GM23338 (cell line): Measurements from ENCODE around the gene DAGLB. TPM values are rescaled to one million over a fixed set of nuclear protein-coding genes. Genes with fewer than 3 reads are reported as not detected.
A peak's percentile ranks its signal among the peaks of the same experiment; 100 is the strongest.

Experiments used
- ATAC-seq: fragments of 200-7000 bp; cut with Tn5 transposase; 3 replicates; pipeline ENCODE4 v1.9.1; 2020
- DNase-seq: peaks from one replicate; pipeline ENCODE4 v3.0.0-alpha.2; 2015; ENCODE audit warnings: low spot score
- H2AFZ ChIP-seq: fragments of 200-600 bp; sonication (generic); 2 replicates; pipeline ENCODE4 v1.8.0; 2016; ENCODE audit warnings: antibody characterized with exemption, mild to moderate bottlenecking, moderate library complexity
- H3F3A ChIP-seq: fragments of 200-600 bp; sonication (generic); replicated peaks from 2 replicates; pipeline ENCODE4 v1.8.0; 2017; ENCODE audit warnings: antibody characterized with exemption, mixed run types, low read depth
- H3K27ac ChIP-seq: fragments of 200-600 bp; sonication (generic); 2 replicates; pipeline ENCODE4 v1.6.1; 2016; ENCODE audit warnings: low read depth
- H3K27me3 ChIP-seq: fragments of 200-600 bp; sonication (generic); 2 replicates; pipeline ENCODE4 v1.8.0; 2016; ENCODE audit warnings: mild to moderate bottlenecking, mixed run types, moderate library complexity; ENCODE audit not compliant: insufficient read depth
- H3K36me3 ChIP-seq: fragments of 200-600 bp; sonication (generic); 2 replicates; pipeline ENCODE4 v1.8.0; 2016; ENCODE audit warnings: mild to moderate bottlenecking; ENCODE audit not compliant: insufficient read depth
- H3K4me1 ChIP-seq: fragments of 200-600 bp; sonication (generic); 2 replicates; pipeline ENCODE4 v1.8.0; 2016; ENCODE audit warnings: mild to moderate bottlenecking, moderate library complexity; ENCODE audit not compliant: insufficient read depth
- H3K4me2 ChIP-seq: fragments of 200-600 bp; sonication (generic); 2 replicates; pipeline ENCODE4 v1.7.1; 2017; ENCODE audit warnings: mixed run types
- H3K4me3 ChIP-seq: fragments of 200-600 bp; sonication (generic); 2 replicates; pipeline ENCODE4 v1.6.1; 2016; ENCODE audit warnings: mixed run types
- H3K79me2 ChIP-seq: fragments of 200-600 bp; sonication (generic); replicated peaks from 2 replicates; pipeline ENCODE4 v1.8.0; 2017; ENCODE audit warnings: mild to moderate bottlenecking; ENCODE audit not compliant: insufficient read depth
- H3K9me2 ChIP-seq: fragments of 200-600 bp; sonication (generic); 2 replicates; pipeline ENCODE4 v1.8.0; 2017; ENCODE audit not compliant: insufficient read depth
- H4K20me1 ChIP-seq: fragments of 200-600 bp; sonication (generic); replicated peaks from 2 replicates; pipeline ENCODE4 v1.8.0; 2017; ENCODE audit warnings: mild to moderate bottlenecking; ENCODE audit not compliant: insufficient read depth
- H3K27ac Mint-ChIP-seq: 2 replicates; pipeline ENCODE4 v1.8.0; 2020; ENCODE audit warnings: inconsistent platforms, mild to moderate bottlenecking, moderate library complexity, mixed read lengths
- H3K27me3 Mint-ChIP-seq: 3 replicates; pipeline ENCODE4 v1.8.0; 2022; ENCODE audit warnings: low read depth, mild to moderate bottlenecking, moderate library complexity, mixed read lengths, inconsistent platforms; ENCODE audit not compliant: insufficient read depth, poor library complexity
- H3K36me3 Mint-ChIP-seq: 3 replicates; pipeline ENCODE4 v1.8.0; 2021; ENCODE audit warnings: low read depth, mild to moderate bottlenecking, inconsistent platforms, moderate library complexity, mixed read lengths
- H3K4me1 Mint-ChIP-seq: 3 replicates; pipeline ENCODE4 v1.8.0; 2020; ENCODE audit warnings: mild to moderate bottlenecking, inconsistent platforms, mixed read lengths
- H3K4me3 Mint-ChIP-seq: 3 replicates; pipeline ENCODE4 v1.8.0; 2021; ENCODE audit warnings: moderate library complexity, mild to moderate bottlenecking, inconsistent platforms, mixed read lengths
- H3K9me3 Mint-ChIP-seq: 3 replicates; pipeline ENCODE4 v1.8.0; 2020; ENCODE audit warnings: moderate library complexity, mild to moderate bottlenecking, inconsistent platforms, mixed read lengths
- EZH2 ChIP-seq: fragments of 200-600 bp; sonication (generic); IDR thresholded peaks from one replicate; pipeline ENCODE4 v1.8.0; 2017; ENCODE audit warnings: antibody characterized with exemption, mild to moderate bottlenecking, low read depth; ENCODE audit not compliant: unreplicated experiment
- EZH2phosphoT487 ChIP-seq: fragments of 200-600 bp; sonication (generic); IDR thresholded peaks from one replicate; pipeline ENCODE4 v1.8.1; 2018; ENCODE audit warnings: antibody characterized with exemption; ENCODE audit not compliant: unreplicated experiment
- POLR2AphosphoS5 ChIP-seq: IDR thresholded peaks from 2 replicates; pipeline ENCODE4 v1.6.1; 2016; ENCODE audit warnings: antibody characterized with exemption, low read depth
- STAT1 ChIP-seq: IDR thresholded peaks from one replicate; pipeline ENCODE4 v1.6.1; 2016; ENCODE audit warnings: antibody characterized with exemption; ENCODE audit not compliant: unreplicated experiment
- ZNF114 ChIP-seq: fragments of 250-450 bp; sonication (Bioruptor Pico); IDR thresholded peaks from 2 replicates; pipeline ENCODE4 v1.5.0; 2020; ENCODE audit warnings: mild to moderate bottlenecking, moderate library complexity
- ZNF331 ChIP-seq: fragments of 250-450 bp; sonication (Bioruptor Pico); IDR thresholded peaks from 2 replicates; pipeline ENCODE4 v1.5.0; 2020; ENCODE audit warnings: low read depth, mild to moderate bottlenecking, moderate library complexity
- polyA plus RNA-seq: library from polyadenylated mRNA; unstranded; fragments of >200 nt; fragmentation: Nextera tagmentation; extraction: Ambion mirVana; gene quantifications from 2 replicates; pipeline ENCODE4 v1.2.1, GENCODE V29; 2016
- total RNA-seq: library from RNA; depleted of rRNA; stranded (reverse); fragments of >200 nt; shearing (Covaris generic); gene quantifications from 2 replicates; pipeline ENCODE4 v1.2.3, GENCODE V29; 2014
- TF ChIP-seq, protein P1 (sequence below): fragments of 250-450 bp; sonication (Bioruptor Pico); IDR thresholded peaks from 2 replicates; pipeline ENCODE4 v1.5.0; 2020; ENCODE audit warnings: mild to moderate bottlenecking, moderate library complexity
- TF ChIP-seq, protein P2 (sequence below), 2 experiments: fragments of 200-600 bp in 1 of 2; sonication (generic) in 1 of 2; conservative IDR thresholded peaks; 2 replicates each; pipeline versions ENCODE4 v1.5.1 to v1.6.1; 2016 to 2017; ENCODE audit warnings: antibody characterized with exemption in 2 of 2, low read depth in 2 of 2, mild to moderate bottlenecking in 2 of 2, moderate library complexity in 1 of 2
- TF ChIP-seq, protein P3 (sequence below): IDR thresholded peaks from one replicate; pipeline ENCODE4 v1.6.1; 2018; ENCODE audit warnings: antibody characterized with exemption; ENCODE audit not compliant: unreplicated experiment

Gene DAGLB
- total and polyA plus RNA-seq, 2 experiments from 2014 or later = 13.8 to 26.0 TPM

DNA sequence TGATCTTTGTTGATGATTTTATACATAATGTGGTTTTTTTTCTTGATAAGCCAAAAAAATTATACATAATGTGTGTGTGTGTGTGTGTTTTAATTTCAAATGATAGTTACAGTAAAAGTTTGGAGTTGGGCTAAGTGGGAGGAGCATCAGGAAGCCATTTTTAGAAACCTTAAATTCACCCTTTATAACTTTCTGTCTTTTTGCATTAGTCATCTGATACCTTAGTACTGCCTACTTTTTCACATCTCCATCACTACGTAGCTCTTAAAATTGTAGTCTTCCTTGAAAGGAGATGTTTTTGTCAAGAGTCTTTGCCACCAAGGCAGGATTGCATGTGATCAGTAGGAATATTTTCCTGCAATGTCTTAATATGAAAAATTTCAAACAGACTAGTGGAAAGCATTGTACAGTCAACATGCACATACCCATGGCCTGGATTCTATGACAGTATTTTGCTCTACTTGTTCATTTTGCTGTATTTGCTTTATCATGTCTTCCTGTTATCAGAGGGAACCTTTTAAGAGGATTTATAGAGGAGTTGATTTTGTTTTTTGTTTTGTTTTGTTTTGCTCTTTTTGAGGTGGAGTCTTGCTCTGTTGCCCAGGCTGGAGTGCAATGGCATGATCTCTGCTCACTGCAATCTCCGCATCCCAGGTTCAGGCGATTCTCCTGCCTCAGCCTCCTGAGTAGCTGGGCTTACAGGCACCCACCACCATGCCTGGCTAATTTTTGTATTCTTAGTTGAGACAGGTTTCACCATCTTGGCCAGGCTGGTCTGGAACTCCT lies 67.3 kb downstream of the DAGLB start:
- Histone ChIP-seq H3K4me2 (no peak overlapping the region), H3K4me1 (peaks cover 61% of the 10 kb centered on the region), H3K27ac (peak overlapping the region; percentile 6; the same call in 1 of the 2 replicates), H3K27me3 (no peaks in the 10 kb centered on the region), H3K79me2 (peaks cover 100% of the 10 kb centered on the region), H3K36me3 (no peaks in the 10 kb centered on the region), H4K20me1 (peaks cover 87% of the 10 kb centered on the region), H3K4me3 (no peak overlapping the region), H3F3A (peaks cover 6% of the 10 kb centered on the region; the same call in 1 of the 2 replicates), H3K9me2 (no peaks in the 10 kb centered on the region), H2AFZ (no peak overlapping the region)
- peak overlapping the region; percentile 14; the same call in 1 of the 2 replicates for H3K27ac Mint-ChIP-seq
- no peaks in the 10 kb centered on the region for H3K9me3 Mint-ChIP-seq
- no peak overlapping the region for H3K4me3 Mint-ChIP-seq
- no peak for DNase-seq
- ATAC-seq = no peak
- peaks cover 37% of the 10 kb centered on the region for H3K36me3 Mint-ChIP-seq
- H3K27me3 Mint-ChIP-seq = peaks cover 16% of the 10 kb centered on the region
- no peak for TF ChIP-seq STAT1
- TF ChIP-seq, protein P1, sequence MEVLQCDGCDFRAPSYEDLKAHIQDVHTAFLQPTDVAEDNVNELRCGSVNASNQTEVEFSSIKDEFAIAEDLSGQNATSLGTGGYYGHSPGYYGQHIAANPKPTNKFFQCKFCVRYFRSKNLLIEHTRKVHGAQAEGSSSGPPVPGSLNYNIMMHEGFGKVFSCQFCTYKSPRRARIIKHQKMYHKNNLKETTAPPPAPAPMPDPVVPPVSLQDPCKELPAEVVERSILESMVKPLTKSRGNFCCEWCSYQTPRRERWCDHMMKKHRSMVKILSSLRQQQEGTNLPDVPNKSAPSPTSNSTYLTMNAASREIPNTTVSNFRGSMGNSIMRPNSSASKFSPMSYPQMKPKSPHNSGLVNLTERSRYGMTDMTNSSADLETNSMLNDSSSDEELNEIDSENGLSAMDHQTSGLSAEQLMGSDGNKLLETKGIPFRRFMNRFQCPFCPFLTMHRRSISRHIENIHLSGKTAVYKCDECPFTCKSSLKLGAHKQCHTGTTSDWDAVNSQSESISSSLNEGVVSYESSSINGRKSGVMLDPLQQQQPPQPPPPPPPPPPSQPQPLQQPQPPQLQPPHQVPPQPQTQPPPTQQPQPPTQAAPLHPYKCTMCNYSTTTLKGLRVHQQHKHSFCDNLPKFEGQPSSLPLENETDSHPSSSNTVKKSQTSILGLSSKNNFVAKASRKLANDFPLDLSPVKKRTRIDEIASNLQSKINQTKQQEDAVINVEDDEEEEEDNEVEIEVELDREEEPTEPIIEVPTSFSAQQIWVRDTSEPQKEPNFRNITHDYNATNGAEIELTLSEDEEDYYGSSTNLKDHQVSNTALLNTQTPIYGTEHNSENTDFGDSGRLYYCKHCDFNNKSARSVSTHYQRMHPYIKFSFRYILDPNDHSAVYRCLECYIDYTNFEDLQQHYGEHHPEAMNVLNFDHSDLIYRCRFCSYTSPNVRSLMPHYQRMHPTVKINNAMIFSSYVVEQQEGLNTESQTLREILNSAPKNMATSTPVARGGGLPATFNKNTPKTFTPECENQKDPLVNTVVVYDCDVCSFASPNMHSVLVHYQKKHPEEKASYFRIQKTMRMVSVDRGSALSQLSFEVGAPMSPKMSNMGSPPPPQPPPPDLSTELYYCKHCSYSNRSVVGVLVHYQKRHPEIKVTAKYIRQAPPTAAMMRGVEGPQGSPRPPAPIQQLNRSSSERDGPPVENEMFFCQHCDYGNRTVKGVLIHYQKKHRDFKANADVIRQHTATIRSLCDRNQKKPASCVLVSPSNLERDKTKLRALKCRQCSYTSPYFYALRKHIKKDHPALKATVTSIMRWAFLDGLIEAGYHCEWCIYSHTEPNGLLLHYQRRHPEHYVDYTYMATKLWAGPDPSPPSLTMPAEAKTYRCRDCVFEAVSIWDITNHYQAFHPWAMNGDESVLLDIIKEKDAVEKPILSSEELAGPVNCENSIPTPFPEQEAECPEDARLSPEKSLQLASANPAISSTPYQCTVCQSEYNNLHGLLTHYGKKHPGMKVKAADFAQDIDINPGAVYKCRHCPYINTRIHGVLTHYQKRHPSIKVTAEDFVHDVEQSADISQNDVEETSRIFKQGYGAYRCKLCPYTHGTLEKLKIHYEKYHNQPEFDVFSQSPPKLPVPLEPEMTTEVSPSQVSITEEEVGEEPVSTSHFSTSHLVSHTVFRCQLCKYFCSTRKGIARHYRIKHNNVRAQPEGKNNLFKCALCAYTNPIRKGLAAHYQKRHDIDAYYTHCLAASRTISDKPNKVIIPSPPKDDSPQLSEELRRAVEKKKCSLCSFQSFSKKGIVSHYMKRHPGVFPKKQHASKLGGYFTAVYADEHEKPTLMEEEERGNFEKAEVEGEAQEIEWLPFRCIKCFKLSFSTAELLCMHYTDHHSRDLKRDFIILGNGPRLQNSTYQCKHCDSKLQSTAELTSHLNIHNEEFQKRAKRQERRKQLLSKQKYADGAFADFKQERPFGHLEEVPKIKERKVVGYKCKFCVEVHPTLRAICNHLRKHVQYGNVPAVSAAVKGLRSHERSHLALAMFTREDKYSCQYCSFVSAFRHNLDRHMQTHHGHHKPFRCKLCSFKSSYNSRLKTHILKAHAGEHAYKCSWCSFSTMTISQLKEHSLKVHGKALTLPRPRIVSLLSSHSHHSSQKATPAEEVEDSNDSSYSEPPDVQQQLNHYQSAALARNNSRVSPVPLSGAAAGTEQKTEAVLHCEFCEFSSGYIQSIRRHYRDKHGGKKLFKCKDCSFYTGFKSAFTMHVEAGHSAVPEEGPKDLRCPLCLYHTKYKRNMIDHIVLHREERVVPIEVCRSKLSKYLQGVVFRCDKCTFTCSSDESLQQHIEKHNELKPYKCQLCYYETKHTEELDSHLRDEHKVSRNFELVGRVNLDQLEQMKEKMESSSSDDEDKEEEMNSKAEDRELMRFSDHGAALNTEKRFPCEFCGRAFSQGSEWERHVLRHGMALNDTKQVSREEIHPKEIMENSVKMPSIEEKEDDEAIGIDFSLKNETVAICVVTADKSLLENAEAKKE (CRISPR knock-in tag) = no peak
- peaks cover 54% of the 10 kb centered on the region for H3K4me1 Mint-ChIP-seq

DNA sequence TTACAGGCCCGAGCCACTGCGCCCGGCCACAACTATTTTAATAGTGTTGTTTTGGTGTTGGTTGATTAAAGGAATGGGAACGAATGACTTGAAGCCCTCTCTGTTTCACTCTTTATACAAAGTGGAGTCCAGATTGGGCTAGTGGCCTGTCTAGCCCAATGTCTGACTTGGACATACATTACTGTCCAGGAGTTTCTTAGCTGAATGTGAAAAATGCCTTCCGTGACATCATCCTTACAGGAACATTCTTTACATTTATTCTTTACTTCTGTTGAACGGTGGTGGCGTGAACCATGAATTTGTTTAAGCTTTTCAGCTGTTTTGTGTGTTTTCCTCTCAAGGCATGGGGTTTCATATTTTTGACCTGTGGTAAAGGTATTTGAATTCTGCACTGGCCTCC lies 67.9 kb downstream of the DAGLB start:
- no peak overlapping the region for H3K4me3 ChIP-seq
- no peak overlapping the region for H3K4me2 ChIP-seq
- H3K4me1 ChIP-seq = peaks cover 55% of the 10 kb centered on the region
- peaks cover 50% of the 10 kb centered on the region for H3K4me1 Mint-ChIP-seq
- H3K27me3 Mint-ChIP-seq = peaks cover 14% of the 10 kb centered on the region
- H3K9me3 Mint-ChIP-seq = peaks cover 2% of the 10 kb centered on the region; the same call in 1 of the 3 replicates
- peaks cover 6% of the 10 kb centered on the region; the same call in 1 of the 2 replicates for H3F3A ChIP-seq
- H2AFZ ChIP-seq = no peak overlapping the region
- H3K36me3 Mint-ChIP-seq = peaks cover 40% of the 10 kb centered on the region
- no peak for ATAC-seq
- H4K20me1 ChIP-seq = peaks cover 82% of the 10 kb centered on the region
- peak overlapping the region; percentile 14; the same call in 1 of the 2 replicates for H3K27ac Mint-ChIP-seq
- DNase-seq = no peak
- no peaks in the 10 kb centered on the region for H3K27me3 ChIP-seq
- no peak overlapping the region for H3K4me3 Mint-ChIP-seq
- H3K9me2 ChIP-seq = no peaks in the 10 kb centered on the region
- H3K79me2 ChIP-seq = peaks cover 100% of the 10 kb centered on the region
- peak overlapping the region; percentile 6; the same call in 1 of the 2 replicates for H3K27ac ChIP-seq
- H3K36me3 ChIP-seq = no peaks in the 10 kb centered on the region
- TF ChIP-seq STAT1 (no peak), EZH2phosphoT487 (no peak), EZH2 (no peak), ZNF331 (CRISPR knock-in tag) (no peak), POLR2AphosphoS5 (no peak), ZNF114 (CRISPR knock-in tag) (no peak)
- TF ChIP-seq, protein P2, sequence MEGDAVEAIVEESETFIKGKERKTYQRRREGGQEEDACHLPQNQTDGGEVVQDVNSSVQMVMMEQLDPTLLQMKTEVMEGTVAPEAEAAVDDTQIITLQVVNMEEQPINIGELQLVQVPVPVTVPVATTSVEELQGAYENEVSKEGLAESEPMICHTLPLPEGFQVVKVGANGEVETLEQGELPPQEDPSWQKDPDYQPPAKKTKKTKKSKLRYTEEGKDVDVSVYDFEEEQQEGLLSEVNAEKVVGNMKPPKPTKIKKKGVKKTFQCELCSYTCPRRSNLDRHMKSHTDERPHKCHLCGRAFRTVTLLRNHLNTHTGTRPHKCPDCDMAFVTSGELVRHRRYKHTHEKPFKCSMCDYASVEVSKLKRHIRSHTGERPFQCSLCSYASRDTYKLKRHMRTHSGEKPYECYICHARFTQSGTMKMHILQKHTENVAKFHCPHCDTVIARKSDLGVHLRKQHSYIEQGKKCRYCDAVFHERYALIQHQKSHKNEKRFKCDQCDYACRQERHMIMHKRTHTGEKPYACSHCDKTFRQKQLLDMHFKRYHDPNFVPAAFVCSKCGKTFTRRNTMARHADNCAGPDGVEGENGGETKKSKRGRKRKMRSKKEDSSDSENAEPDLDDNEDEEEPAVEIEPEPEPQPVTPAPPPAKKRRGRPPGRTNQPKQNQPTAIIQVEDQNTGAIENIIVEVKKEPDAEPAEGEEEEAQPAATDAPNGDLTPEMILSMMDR (conservative IDR thresholded peaks at IDR 0.05; ENCODE audit: low read depth in 2 of 2) = no peak
- TF ChIP-seq, protein P3, sequence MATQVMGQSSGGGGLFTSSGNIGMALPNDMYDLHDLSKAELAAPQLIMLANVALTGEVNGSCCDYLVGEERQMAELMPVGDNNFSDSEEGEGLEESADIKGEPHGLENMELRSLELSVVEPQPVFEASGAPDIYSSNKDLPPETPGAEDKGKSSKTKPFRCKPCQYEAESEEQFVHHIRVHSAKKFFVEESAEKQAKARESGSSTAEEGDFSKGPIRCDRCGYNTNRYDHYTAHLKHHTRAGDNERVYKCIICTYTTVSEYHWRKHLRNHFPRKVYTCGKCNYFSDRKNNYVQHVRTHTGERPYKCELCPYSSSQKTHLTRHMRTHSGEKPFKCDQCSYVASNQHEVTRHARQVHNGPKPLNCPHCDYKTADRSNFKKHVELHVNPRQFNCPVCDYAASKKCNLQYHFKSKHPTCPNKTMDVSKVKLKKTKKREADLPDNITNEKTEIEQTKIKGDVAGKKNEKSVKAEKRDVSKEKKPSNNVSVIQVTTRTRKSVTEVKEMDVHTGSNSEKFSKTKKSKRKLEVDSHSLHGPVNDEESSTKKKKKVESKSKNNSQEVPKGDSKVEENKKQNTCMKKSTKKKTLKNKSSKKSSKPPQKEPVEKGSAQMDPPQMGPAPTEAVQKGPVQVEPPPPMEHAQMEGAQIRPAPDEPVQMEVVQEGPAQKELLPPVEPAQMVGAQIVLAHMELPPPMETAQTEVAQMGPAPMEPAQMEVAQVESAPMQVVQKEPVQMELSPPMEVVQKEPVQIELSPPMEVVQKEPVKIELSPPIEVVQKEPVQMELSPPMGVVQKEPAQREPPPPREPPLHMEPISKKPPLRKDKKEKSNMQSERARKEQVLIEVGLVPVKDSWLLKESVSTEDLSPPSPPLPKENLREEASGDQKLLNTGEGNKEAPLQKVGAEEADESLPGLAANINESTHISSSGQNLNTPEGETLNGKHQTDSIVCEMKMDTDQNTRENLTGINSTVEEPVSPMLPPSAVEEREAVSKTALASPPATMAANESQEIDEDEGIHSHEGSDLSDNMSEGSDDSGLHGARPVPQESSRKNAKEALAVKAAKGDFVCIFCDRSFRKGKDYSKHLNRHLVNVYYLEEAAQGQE = no peak
